SK-N-MC (cell line): ENCODE data around the gene PTGDS.

Source experiments
- EZH2 ChIP-seq: fragments of 200-600 bp; sonication (generic); IDR thresholded peaks from one replicate; pipeline ENCODE4 v1.6.1; 2017; ENCODE audit warnings: antibody characterized with exemption
- POLR2AphosphoS5 ChIP-seq: IDR thresholded peaks from 2 replicates; pipeline ENCODE4 v1.6.1; 2012; ENCODE audit warnings: mild to moderate bottlenecking, low read depth, low read length, borderline replicate concordance

DNA sequence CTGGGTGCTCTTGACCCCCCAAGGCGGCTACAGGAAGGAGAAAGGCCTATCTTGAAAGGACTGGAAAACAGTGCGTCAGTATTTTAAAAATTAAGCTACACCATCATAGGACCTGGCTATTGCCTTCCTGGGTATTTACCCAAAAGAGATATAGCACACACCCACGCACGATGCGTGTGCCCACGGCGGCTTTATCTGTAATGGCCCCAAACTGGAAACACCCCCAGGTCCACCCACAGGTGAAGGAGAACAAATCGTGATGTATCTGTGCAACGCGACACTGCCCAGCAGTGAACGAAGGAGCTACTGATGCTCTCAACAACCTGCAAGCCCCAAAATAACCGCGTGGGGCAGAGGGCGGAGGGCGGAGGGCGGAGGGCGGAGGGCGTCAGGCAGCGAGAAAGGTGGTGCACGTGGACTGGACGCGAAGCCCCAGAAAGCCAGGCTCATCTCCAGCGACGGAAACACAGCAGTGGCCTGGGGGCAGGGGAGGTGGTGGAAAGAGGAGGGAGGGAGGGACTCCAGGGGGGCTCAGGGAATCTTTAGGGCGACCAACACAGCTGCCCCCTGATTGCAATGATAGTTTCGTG is 12.4 kb upstream of the PTGDS start:
- no peak for TF ChIP-seq EZH2
- TF ChIP-seq POLR2AphosphoS5, result no peak
